Keratinocyte (primary cell): ENCODE results near the gene SOHLH1. TPM values are rescaled to one million over a fixed set of nuclear protein-coding genes. Genes with fewer than 3 reads are reported as not detected.

Experiments
- DNase-seq: peaks from one replicate; pipeline ENCODE4 v3.0.0-alpha.2; 2011; ENCODE audit warnings: low read depth, missing footprints, low spot score
- FAIRE-seq: peaks from 2 replicates; lab custom pipeline; 2011; peaks lifted over from hg19 to GRCh38; lab: Jason Lieb, UNC
- H2AFZ ChIP-seq: 2 replicates; pipeline ENCODE4 v1.6.0; 2012; ENCODE audit warnings: low read length, control low read depth, inconsistent platforms; ENCODE audit not compliant: control insufficient read depth
- H3K27ac ChIP-seq: 2 replicates; pipeline ENCODE4 v1.5.1; 2011; ENCODE audit warnings: low read length; ENCODE audit not compliant: control insufficient read depth, insufficient read depth
- H3K27me3 ChIP-seq: 3 replicates; pipeline ENCODE4 v1.6.0; 2011; ENCODE audit warnings: low read length; ENCODE audit not compliant: control insufficient read depth, insufficient read depth; ENCODE audit errors: extremely low read depth
- H3K36me3 ChIP-seq, 2 experiments: 2 replicates in 1 of 2; 3 replicates in 1 of 2; pipeline ENCODE4 v1.5.1; 2011; ENCODE audit warnings: low read length in 2 of 2, mild to moderate bottlenecking in 1 of 2; ENCODE audit not compliant: control insufficient read depth in 2 of 2, insufficient read depth in 2 of 2; ENCODE audit errors: extremely low read depth in 1 of 2
- H3K4me1 ChIP-seq: 3 replicates; pipeline ENCODE4 v1.5.1; 2011; ENCODE audit warnings: low read length; ENCODE audit not compliant: control insufficient read depth, insufficient read depth; ENCODE audit errors: extremely low read depth
- H3K4me2 ChIP-seq: 3 replicates; pipeline ENCODE4 v1.6.0; 2011; ENCODE audit warnings: low read depth, low read length; ENCODE audit not compliant: control insufficient read depth, insufficient read depth; ENCODE audit errors: extremely low read depth
- H3K4me3 ChIP-seq, 3 experiments: fragments of 200-600 bp in 1 of 3; sonication (generic) in 1 of 3; 2 replicates in 2 of 3; 3 replicates in 1 of 3; pipeline ENCODE4 v1.5.1; 2011 to 2016; ENCODE audit warnings: low read length in 3 of 3, mild to moderate bottlenecking in 3 of 3, control low read depth in 2 of 3, inconsistent platforms in 1 of 3, low read depth in 1 of 3, mixed read lengths in 1 of 3, mixed run types in 1 of 3, moderate library complexity in 1 of 3; ENCODE audit not compliant: control insufficient read depth in 2 of 3, insufficient read depth in 2 of 3; ENCODE audit errors: extremely low read depth in 1 of 3
- H3K79me2 ChIP-seq: 2 replicates; pipeline ENCODE4 v1.6.0; 2012; ENCODE audit warnings: low read length; ENCODE audit not compliant: control insufficient read depth, insufficient read depth
- H3K9ac ChIP-seq: 3 replicates; pipeline ENCODE4 v1.6.0; 2011; ENCODE audit warnings: low read length; ENCODE audit not compliant: control insufficient read depth, insufficient read depth; ENCODE audit errors: extremely low read depth
- H3K9me1 ChIP-seq: 3 replicates; pipeline ENCODE4 v1.6.0; 2011; ENCODE audit warnings: low read length; ENCODE audit not compliant: control insufficient read depth, insufficient read depth; ENCODE audit errors: extremely low read depth
- H3K9me3 ChIP-seq: 2 replicates; pipeline ENCODE4 v1.5.1; 2012; ENCODE audit warnings: low read depth, low read length; ENCODE audit not compliant: control insufficient read depth
- H4K20me1 ChIP-seq: 3 replicates; pipeline ENCODE4 v1.6.0; 2011; ENCODE audit warnings: low read length; ENCODE audit not compliant: control insufficient read depth, insufficient read depth; ENCODE audit errors: extremely low read depth
- CTCF ChIP-seq, 3 experiments: IDR thresholded peaks in 1 of 3; conservative IDR thresholded peaks in 1 of 3; optimal IDR thresholded peaks in 1 of 3; 2 replicates in 2 of 3; 3 replicates in 1 of 3; pipeline versions ENCODE3 to v1.5.1; 2011; ENCODE audit warnings: low read length in 3 of 3, mild to moderate bottlenecking in 3 of 3, moderate library complexity in 2 of 3, control low read depth in 1 of 3, inconsistent platforms in 1 of 3; ENCODE audit not compliant: insufficient read depth in 2 of 3; ENCODE audit errors: extremely low read depth in 1 of 3
- EZH2 ChIP-seq: IDR thresholded peaks from one replicate; pipeline ENCODE4 v1.6.1; 2012; ENCODE audit warnings: inconsistent platforms, mild to moderate bottlenecking, low read length, moderate library complexity
- dilution Hi-C: fragments of 300-500 bp; cut with MboI; formaldehyde crosslinking; loops from one replicate; pipeline ENCODE4 v1.7.0; 2020; ENCODE audit warnings: low sequenced_read_pairs; ENCODE audit not compliant: extremely low pct_ligation_motif_present
- polyA plus RNA-seq, 5 experiments: library from polyadenylated mRNA; depleted of rRNA in 3 of 5; stranded (reverse) in 3 of 5; stranded (forward) in 1 of 5; unstranded in 1 of 5; fragments of >200 nt; gene quantifications; 1 replicate in 1 of 5; 2 replicates in 3 of 5; 3 replicates in 1 of 5; pipeline versions ENCODE4 v1.2.1 to v1.2.3, GENCODE V29; 2011 to 2012; ENCODE audit warnings: missing spikeins in 2 of 5, low read depth in 1 of 5, low replicate concordance in 1 of 5

SOHLH1 gene
- polyA plus RNA-seq, 1 donor (not counting 4 experiments of a cell fraction or from before 2014, with no cell fraction given), result not detected

GRCh38 chr9:135698767-135699166, 514 bp downstream of the SOHLH1 start:
- H3K27me3 ChIP-seq, result peaks cover 30% of the 10 kb centered on the region
- no peak for FAIRE-seq

GRCh38 chr9:135698236-135698635, 1.0 kb downstream of the SOHLH1 start:
- H3K27me3 ChIP-seq, result peaks cover 32% of the 10 kb centered on the region
- dilution Hi-C loops, result no loop called here
- H3K36me3 ChIP-seq, result no peaks in the 10 kb centered on the region

More at GRCh38 chr9:135698767-135699166, 514 bp downstream of the SOHLH1 start:
- Histone ChIP-seq H3K9me3 (no peaks in the 10 kb centered on the region), H3K4me2 (no peak overlapping the region), H3K9me1 (no peaks in the 10 kb centered on the region), H4K20me1 (peaks cover 3% of the 10 kb centered on the region), H2AFZ (no peak overlapping the region), H3K9ac (no peak overlapping the region), H3K36me3 (no peaks in the 10 kb centered on the region), H3K4me3 (no peak overlapping the region), H3K27ac (no peak overlapping the region), H3K79me2 (no peaks in the 10 kb centered on the region), H3K4me1 (no peaks in the 10 kb centered on the region)
- dilution Hi-C loops, result no loop called here
- TF ChIP-seq EZH2 (no peak), CTCF (optimal IDR thresholded peaks at IDR 0.05 in 1 of 3, IDR thresholded peaks at IDR 0.05 in 1 of 3, conservative IDR thresholded peaks at IDR 0.05 in 1 of 3; ENCODE audit: extremely low read depth in 1 of 3, insufficient read depth in 2 of 3, low read length in 3 of 3) (no peak)
- DNase-seq, result no peak

More at GRCh38 chr9:135698236-135698635, 1.0 kb downstream of the SOHLH1 start:
- Histone ChIP-seq H3K4me2 (no peak overlapping the region), H3K9me3 (no peaks in the 10 kb centered on the region), H4K20me1 (peaks cover 3% of the 10 kb centered on the region), H3K4me1 (no peaks in the 10 kb centered on the region), H3K4me3 (no peak overlapping the region), H3K79me2 (no peaks in the 10 kb centered on the region), H3K9ac (no peak overlapping the region), H2AFZ (no peak overlapping the region), H3K27ac (no peak overlapping the region), H3K9me1 (no peaks in the 10 kb centered on the region)
- FAIRE-seq (no peak), DNase-seq (no peak)
- TF ChIP-seq CTCF (optimal IDR thresholded peaks at IDR 0.05 in 1 of 3, IDR thresholded peaks at IDR 0.05 in 1 of 3, conservative IDR thresholded peaks at IDR 0.05 in 1 of 3; ENCODE audit: extremely low read depth in 1 of 3, insufficient read depth in 2 of 3, low read length in 3 of 3) (no peak), EZH2 (no peak)
